Measurements from ENCODE around the gene RPS6KA2. TPM values are rescaled to one million over a fixed set of nuclear protein-coding genes. Genes with fewer than 3 reads are reported as not detected.

Gene RPS6KA2
- total RNA-seq, 3 donors from 2014 or later: 8.6 to 21.3 (median 18.7) TPM

- Histone ChIP-seq H3K9me3 (no peaks in the 10 kb centered on the region), H3K4me3 (no peak overlapping the region), H3K36me3 (ENCODE audit: low read depth) (no peaks in the 10 kb centered on the region), H3K4me1 (ENCODE audit: low read depth) (no peaks in the 10 kb centered on the region)
- intact Hi-C loops (cut with DNase I, micrococcal nuclease): no loop called here
- ATAC-seq (no peak), DNase-seq (no peak)
- TF ChIP-seq CTCF (IDR thresholded peaks at IDR 0.05): no peak
Measured at GRCh38 chr6:166505133-166505905, 121.7 kb downstream of the RPS6KA2 start.

GRCh38 chr6:166504100-166504499 lies 123.0 kb downstream of the RPS6KA2 start:
- no peak for TF ChIP-seq CTCF (IDR thresholded peaks at IDR 0.05)
- no peak for ATAC-seq
- H3K4me1 ChIP-seq (ENCODE audit: low read depth): no peaks in the 10 kb centered on the region
- no peak overlapping the region for H3K4me3 ChIP-seq
- DNase-seq: no peak
- no peaks in the 10 kb centered on the region for H3K9me3 ChIP-seq
- no peaks in the 10 kb centered on the region for H3K36me3 ChIP-seq (ENCODE audit: low read depth)
- intact Hi-C loops (cut with DNase I, micrococcal nuclease): no loop called here

- no peak for ATAC-seq
- Histone ChIP-seq H3K4me3 (no peak overlapping the region), H3K9me3 (no peaks in the 10 kb centered on the region), H3K36me3 (ENCODE audit: low read depth) (no peaks in the 10 kb centered on the region), H3K4me1 (ENCODE audit: low read depth) (no peaks in the 10 kb centered on the region)
- intact Hi-C loops (cut with DNase I, micrococcal nuclease): no loop called here
- no peak for DNase-seq
- TF ChIP-seq CTCF (IDR thresholded peaks at IDR 0.05): no peak
Measured at GRCh38 chr6:166503167-166503744, 123.8 kb downstream of the RPS6KA2 start.

- no peaks in the 10 kb centered on the region for H3K4me1 ChIP-seq (ENCODE audit: low read depth)
- intact Hi-C loops (cut with DNase I, micrococcal nuclease): no loop called here
- H3K9me3 ChIP-seq: no peaks in the 10 kb centered on the region
- no peaks in the 10 kb centered on the region for H3K36me3 ChIP-seq (ENCODE audit: low read depth)
- TF ChIP-seq CTCF (IDR thresholded peaks at IDR 0.05): no peak
- ATAC-seq (no peak), DNase-seq (no peak)
- H3K4me3 ChIP-seq: no peak overlapping the region
Measured at GRCh38 chr6:166502453-166502852, 124.6 kb downstream of the RPS6KA2 start.

- no peak for TF ChIP-seq CTCF (IDR thresholded peaks at IDR 0.05)
- no peak for DNase-seq
- no peaks in the 10 kb centered on the region for H3K36me3 ChIP-seq (ENCODE audit: low read depth)
- no peaks in the 10 kb centered on the region for H3K9me3 ChIP-seq
- no peak overlapping the region for H3K4me3 ChIP-seq
- H3K4me1 ChIP-seq (ENCODE audit: low read depth): no peaks in the 10 kb centered on the region
- ATAC-seq: no peak
- intact Hi-C loops (cut with DNase I, micrococcal nuclease): no loop called here
Measured at GRCh38 chr6:166501246-166501645, 125.8 kb downstream of the RPS6KA2 start.

Measured in mucosa of descending colon (tissue), 3 donors.